HepG2 (cell line): ENCODE data around the gene ARHGAP45. TPM values are rescaled to one million over a fixed set of nuclear protein-coding genes. Genes with fewer than 3 reads are reported as not detected.

ENCODE experiments used
- ATAC-seq: fragments of 200-7000 bp; cut with Tn5 transposase; 3 replicates; pipeline ENCODE4 v1.9.1; 2020; ENCODE audit warnings: mild to moderate bottlenecking, moderate library complexity
- BruUV-seq: library from RNA; stranded (reverse); fragments of 400-500 nt; replicated peaks from 2 replicates; lab custom pipeline; 2021; lab: Mats Ljungman, UMichigan
- CTCF ChIA-PET: fragments of 300-600 bp; formaldehyde crosslinking; extraction: SDS; loops from one replicate; lab custom pipeline; 2021; ENCODE audit warnings: low total read pairs, inconsistent platforms, low intra/inter-chr PET ratio; lab: Yijun Ruan, JAX
- POLR2A ChIA-PET: fragments of 350-600 bp; sonication (Branson Sonifier 250); formaldehyde crosslinking; loops from one replicate; lab custom pipeline; 2020; ENCODE audit warnings: antibody characterized with exemption, inconsistent platforms; lab: Yijun Ruan, JAX
- DNase-seq: peaks from one replicate; pipeline ENCODE4 v3.0.0-alpha.2; 2015; ENCODE audit warnings: low spot score
- FAIRE-seq: peaks from 3 replicates; lab custom pipeline; 2011; peaks lifted over from hg19 to GRCh38; lab: Jason Lieb, UNC
- H2AFZ ChIP-seq: one replicate; pipeline ENCODE4 v1.6.1; 2011; ENCODE audit warnings: low read length, inconsistent platforms
- H3K27ac ChIP-seq: fragments of 300-600 bp; 3 replicates; pipeline ENCODE4 v1.8.0; 2011; ENCODE audit warnings: mixed run types, mild to moderate bottlenecking, mixed read lengths, low read length, inconsistent platforms; ENCODE audit not compliant: insufficient read depth; ENCODE audit errors: extremely low read length
- H3K27me3 ChIP-seq, 2 experiments: fragments of 200-600 bp in 1 of 2; 2 replicates in 1 of 2; 3 replicates in 1 of 2; pipeline versions ENCODE4 v1.6.0 to v1.8.0; 2011; ENCODE audit warnings: low read length in 2 of 2, mild to moderate bottlenecking in 2 of 2, moderate library complexity in 2 of 2, inconsistent platforms in 1 of 2; ENCODE audit not compliant: insufficient read depth in 2 of 2, control insufficient read depth in 1 of 2
- H3K36me3 ChIP-seq, 2 experiments: fragments of 200-600 bp in 1 of 2; replicated peaks in 1 of 2; 2 replicates in 1 of 2; 3 replicates in 1 of 2; pipeline versions ENCODE4 v1.5.1 to v1.8.0; 2011; ENCODE audit warnings: low read length in 2 of 2, inconsistent platforms in 1 of 2; ENCODE audit not compliant: insufficient read depth in 2 of 2, control insufficient read depth in 1 of 2
- H3K4me1 ChIP-seq: 2 replicates; pipeline ENCODE4 v1.5.1; 2012; ENCODE audit warnings: low read length, inconsistent platforms; ENCODE audit not compliant: insufficient read depth
- H3K4me2 ChIP-seq: 2 replicates; pipeline ENCODE4 v1.6.0; 2011; ENCODE audit warnings: low read depth, low read length, inconsistent platforms
- H3K4me3 ChIP-seq, 3 experiments: fragments of 200-600 bp in 1 of 3; sonication (generic), shearing (Covaris generic) in 1 of 3; replicated peaks in 1 of 3; 2 replicates each; pipeline ENCODE4 v1.5.1; 2011 to 2016; ENCODE audit warnings: low read length in 3 of 3, inconsistent platforms in 2 of 3, low read depth in 2 of 3, mild to moderate bottlenecking in 2 of 3, control low read depth in 1 of 3, mixed read lengths in 1 of 3; ENCODE audit not compliant: insufficient read depth in 1 of 3
- H3K79me2 ChIP-seq: one replicate; pipeline ENCODE4 v1.6.1; 2011; ENCODE audit warnings: low read length, inconsistent platforms; ENCODE audit not compliant: insufficient read depth
- H3K9ac ChIP-seq: 2 replicates; pipeline ENCODE4 v1.6.0; 2011; ENCODE audit warnings: mild to moderate bottlenecking, low read depth, low read length, inconsistent platforms; ENCODE audit not compliant: insufficient read depth
- H3K9me3 ChIP-seq: 2 replicates; pipeline ENCODE4 v1.5.1; 2012; ENCODE audit warnings: mild to moderate bottlenecking, low read length
- H4K20me1 ChIP-seq: 2 replicates; pipeline ENCODE4 v1.6.0; 2011; ENCODE audit warnings: inconsistent platforms, mild to moderate bottlenecking, low read length, moderate library complexity; ENCODE audit not compliant: insufficient read depth
- AGO1 ChIP-seq: fragments of 200-400 bp; formaldehyde crosslinking; IDR thresholded peaks from 2 replicates; pipeline ENCODE4 v1.6.1; 2017; ENCODE audit warnings: mild to moderate bottlenecking, low read depth, low read length, moderate library complexity; ENCODE audit not compliant: poor library complexity, severe bottlenecking
- KDM5A ChIP-seq: fragments of 200-600 bp; sonication (generic); IDR thresholded peaks from 2 replicates; pipeline ENCODE4 v1.7.0; 2018; ENCODE audit warnings: antibody characterized with exemption, mild to moderate bottlenecking, low read length, borderline replicate concordance
- MAFK ChIP-seq, 2 experiments: IDR thresholded peaks in 1 of 2; conservative IDR thresholded peaks in 1 of 2; 2 replicates each; pipeline ENCODE4 v1.6.1; 2011; ENCODE audit warnings: improper control_type of control experiment in 2 of 2, low read length in 2 of 2
- POLR2A ChIP-seq, 2 experiments: IDR thresholded peaks; 2 replicates each; pipeline ENCODE4 v1.6.1; 2011; ENCODE audit warnings: low read depth in 2 of 2, low read length in 2 of 2, mild to moderate bottlenecking in 1 of 2, moderate library complexity in 1 of 2; ENCODE audit not compliant: insufficient read depth in 1 of 2
- POLR2AphosphoS5 ChIP-seq: IDR thresholded peaks from 2 replicates; pipeline ENCODE4 v1.6.1; 2012; ENCODE audit warnings: low read depth, low read length
- ZBTB38 ChIP-seq: sonication (generic); formaldehyde crosslinking; IDR thresholded peaks from 2 replicates; pipeline ENCODE4 v1.5.1; 2020; ENCODE audit warnings: mild to moderate bottlenecking, missing genetic modification reagents
- ZNF136 ChIP-seq: sonication (generic); formaldehyde crosslinking; IDR thresholded peaks from 2 replicates; pipeline ENCODE4 v1.8.1; 2022; ENCODE audit warnings: low read depth, mild to moderate bottlenecking, moderate library complexity, missing genetic modification reagents
- ZNF781 ChIP-seq: sonication (generic); formaldehyde crosslinking; IDR thresholded peaks from 2 replicates; pipeline ENCODE4 v1.5.1; 2020; ENCODE audit warnings: borderline replicate concordance, mild to moderate bottlenecking, missing genetic modification reagents; ENCODE audit errors: not compliant biosample characterization
- WGBS: methylation state at CpG from one replicate; pipeline ENCODE4 v1.1.6; 2017; ENCODE audit warnings: low lambda C conversion rate; 5-methylcytosine and 5-hydroxymethylcytosine counted together
- in situ Hi-C: cut with HindIII; loops from 2 replicates; pipeline ENCODE4 v1.10.0; 2017; ENCODE audit warnings: low pct_unique_long_range_greater_than_20kb; ENCODE audit not compliant: extremely low pct_ligation_motif_present
- intact Hi-C: fragments of 100-400 bp; cut with micrococcal nuclease; formaldehyde crosslinking; loops from one replicate; pipeline ENCODE4 v1.10.0; 2022; ENCODE audit not compliant: unreplicated experiment
- polyA plus RNA-seq, 8 experiments: library from polyadenylated mRNA; depleted of rRNA in 3 of 8; stranded (reverse) in 7 of 8; unstranded in 1 of 8; fragments of >200 nt; fragmentation: Illumina TruSeq in 4 of 8; extraction: Trizol in 4 of 8; gene quantifications; 2 replicates each; pipeline versions ENCODE4 v1.2.1 to v1.2.3, GENCODE V29; 2011 to 2016; ENCODE audit warnings: low read depth in 4 of 8, missing spikeins in 1 of 8, mixed read lengths in 1 of 8; ENCODE audit not compliant: insufficient read depth in 1 of 8
- total RNA-seq, 5 experiments: library from RNA; depleted of rRNA; stranded (reverse); fragments of >200 nt; fragmentation: Illumina TruSeq; extraction: Trizol; gene quantifications; 2 replicates each; pipeline ENCODE4 v1.2.3, GENCODE V29; 2016; ENCODE audit warnings: low read depth in 1 of 5
- TF ChIP-seq, protein P1 (sequence below): sonication (generic); formaldehyde crosslinking; conservative IDR thresholded peaks from 2 replicates; pipeline ENCODE4 v1.4.0; 2020; ENCODE audit warnings: missing genetic modification reagents
- TF ChIP-seq, protein P2 (sequence below): sonication (generic); formaldehyde crosslinking; IDR thresholded peaks from 2 replicates; pipeline ENCODE4 v1.4.0; 2020; ENCODE audit warnings: low read depth, mild to moderate bottlenecking, missing genetic modification reagents
- TF ChIP-seq, protein P3 (sequence below): sonication (generic); formaldehyde crosslinking; IDR thresholded peaks from 2 replicates; pipeline ENCODE4 v1.5.1; 2020; ENCODE audit warnings: mild to moderate bottlenecking, missing genetic modification reagents, moderate library complexity

Gene ARHGAP45
- total and polyA plus RNA-seq, 2 of the 13 experiments (the other 11 are each of a cell fraction or from before 2014, with no cell fraction given) = 0.84 to 32.0 TPM

DNA sequence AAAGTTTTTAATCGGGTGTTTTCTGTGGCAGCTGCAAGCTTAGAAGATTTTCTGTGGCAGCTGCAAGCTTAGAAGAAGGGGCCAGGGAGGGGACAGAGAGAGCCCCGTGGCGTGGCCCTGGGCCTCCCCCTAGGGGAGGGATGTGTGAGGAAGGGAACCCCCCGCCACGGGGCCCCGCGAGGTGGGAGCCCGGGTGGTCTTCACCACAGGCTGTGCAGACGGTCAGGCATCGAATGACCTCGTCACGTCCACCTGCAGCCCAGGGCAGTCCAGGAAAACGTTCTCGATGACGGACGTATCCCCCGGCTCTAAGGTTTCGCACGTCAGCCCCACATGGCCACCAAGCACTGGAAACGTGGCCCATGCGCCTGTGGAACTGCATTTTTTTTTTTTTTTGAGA, 19.6 kb downstream of the ARHGAP45 start:
- Histone ChIP-seq H2AFZ (no peak overlapping the region), H3K4me2 (no peak overlapping the region), H3K4me3 (no peak overlapping the region), H3K27ac (no peak overlapping the region), H4K20me1 (no peaks in the 10 kb centered on the region), H3K79me2 (no peaks in the 10 kb centered on the region), H3K9me3 (no peaks in the 10 kb centered on the region), H3K9ac (no peak overlapping the region), H3K4me1 (no peaks in the 10 kb centered on the region), H3K27me3 (no peaks in the 10 kb centered on the region), H3K36me3 (peaks cover 15 to 29% of the 10 kb centered on the region in 2 experiments)
- no peak for DNase-seq
- no TSS peak for BruUV-seq
- FAIRE-seq = no peak
- in situ Hi-C loops = no loop called here
- ChIA-PET POLR2A (interaction anchor here (1.0 to 1.8 kb wide), 4 partner anchors 11 to 21 kb away, joined by 3 to 6 read pairs (median 3); partner anchors contain the start of gene ARHGAP45), CTCF (no interaction called here)
- WGBS = 94% methylated on average over 21 of the region's 21 CpGs
- ATAC-seq = no peak
- TF ChIP-seq, protein P1, sequence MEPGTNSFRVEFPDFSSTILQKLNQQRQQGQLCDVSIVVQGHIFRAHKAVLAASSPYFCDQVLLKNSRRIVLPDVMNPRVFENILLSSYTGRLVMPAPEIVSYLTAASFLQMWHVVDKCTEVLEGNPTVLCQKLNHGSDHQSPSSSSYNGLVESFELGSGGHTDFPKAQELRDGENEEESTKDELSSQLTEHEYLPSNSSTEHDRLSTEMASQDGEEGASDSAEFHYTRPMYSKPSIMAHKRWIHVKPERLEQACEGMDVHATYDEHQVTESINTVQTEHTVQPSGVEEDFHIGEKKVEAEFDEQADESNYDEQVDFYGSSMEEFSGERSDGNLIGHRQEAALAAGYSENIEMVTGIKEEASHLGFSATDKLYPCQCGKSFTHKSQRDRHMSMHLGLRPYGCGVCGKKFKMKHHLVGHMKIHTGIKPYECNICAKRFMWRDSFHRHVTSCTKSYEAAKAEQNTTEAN = no peak
- TF ChIP-seq ZBTB38 (CRISPR knock-in tag) = peak; percentile 62; the same call in 1 of the 2 replicates
- intact Hi-C loops = no loop called here

DNA sequence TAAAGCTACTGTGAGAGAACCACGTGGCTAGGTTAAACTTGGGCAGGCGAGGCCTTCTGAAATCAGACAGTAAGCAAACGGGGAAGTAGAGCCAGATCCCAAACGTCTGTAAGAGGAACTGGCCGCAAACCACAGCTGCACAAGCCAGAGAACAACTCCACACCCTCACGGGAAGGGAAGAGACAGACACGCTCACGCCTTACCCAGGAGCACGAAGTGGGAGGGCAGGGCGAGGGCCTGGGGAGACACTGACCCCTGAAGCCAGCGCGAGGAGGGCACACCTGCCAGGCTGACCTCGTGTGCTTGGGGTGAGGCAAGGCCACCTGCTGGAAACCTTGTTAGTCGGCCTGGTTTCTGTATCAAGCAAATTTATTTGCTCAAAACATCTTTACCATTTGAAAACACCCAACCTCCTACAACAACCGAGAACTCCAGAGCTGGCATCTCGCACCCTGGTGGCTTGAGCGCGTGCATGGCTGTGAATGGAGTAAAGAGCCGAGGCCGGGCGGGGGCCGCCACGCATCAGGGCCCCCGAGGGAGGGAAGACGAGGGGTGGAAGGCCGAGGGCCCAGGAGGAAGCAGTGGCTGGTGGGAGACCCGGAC, 20.9 kb downstream of the ARHGAP45 start:
- Histone ChIP-seq H3K4me1 (peaks cover 3% of the 10 kb centered on the region), H3K4me2 (no peak overlapping the region), H3K4me3 (no peak overlapping the region), H3K9me3 (no peaks in the 10 kb centered on the region), H3K79me2 (peaks cover 7% of the 10 kb centered on the region), H3K27ac (no peak overlapping the region), H3K9ac (no peak overlapping the region), H3K36me3 (peaks cover 17 to 35% of the 10 kb centered on the region in 2 experiments), H3K27me3 (no peaks in the 10 kb centered on the region), H2AFZ (no peak overlapping the region), H4K20me1 (0 out of 2 replicates have a peak, but pooled peaks cover 2% of the 10 kb centered on the region)
- DNase-seq (no peak), ATAC-seq (no peak), FAIRE-seq (no peak)
- intact Hi-C loops = no loop called here
- ChIA-PET POLR2A (no interaction called here), CTCF (no interaction called here)
- WGBS = 97% methylated on average over 18 of the region's 27 CpGs
- BruUV-seq = no TSS peak
- in situ Hi-C loops = no loop called here
- TF ChIP-seq, protein P2, sequence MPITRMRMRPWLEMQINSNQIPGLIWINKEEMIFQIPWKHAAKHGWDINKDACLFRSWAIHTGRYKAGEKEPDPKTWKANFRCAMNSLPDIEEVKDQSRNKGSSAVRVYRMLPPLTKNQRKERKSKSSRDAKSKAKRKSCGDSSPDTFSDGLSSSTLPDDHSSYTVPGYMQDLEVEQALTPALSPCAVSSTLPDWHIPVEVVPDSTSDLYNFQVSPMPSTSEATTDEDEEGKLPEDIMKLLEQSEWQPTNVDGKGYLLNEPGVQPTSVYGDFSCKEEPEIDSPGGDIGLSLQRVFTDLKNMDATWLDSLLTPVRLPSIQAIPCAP (CRISPR knock-in tag) = no peak
- TF ChIP-seq MAFK (conservative IDR thresholded peaks at IDR 0.05 in 1 of 2, IDR thresholded peaks at IDR 0.05 in 1 of 2; ENCODE audit: low read length in 2 of 2) (no peak), POLR2A (IDR thresholded peaks at IDR 0.05; ENCODE audit: insufficient read depth in 1 of 2, low read depth in 2 of 2, low read length in 2 of 2) (peak in 1 of 2 experiments; percentile 25; a peak in 2 of 4 replicates), POLR2AphosphoS5 (0 out of 2 replicates have a peak, but pooled peaks have one; percentile 23), ZNF136 (CRISPR knock-in tag) (no peak), KDM5A (no peak), AGO1 (peak; percentile 79), ZNF781 (CRISPR knock-in tag) (no peak)
- TF ChIP-seq, protein P3, sequence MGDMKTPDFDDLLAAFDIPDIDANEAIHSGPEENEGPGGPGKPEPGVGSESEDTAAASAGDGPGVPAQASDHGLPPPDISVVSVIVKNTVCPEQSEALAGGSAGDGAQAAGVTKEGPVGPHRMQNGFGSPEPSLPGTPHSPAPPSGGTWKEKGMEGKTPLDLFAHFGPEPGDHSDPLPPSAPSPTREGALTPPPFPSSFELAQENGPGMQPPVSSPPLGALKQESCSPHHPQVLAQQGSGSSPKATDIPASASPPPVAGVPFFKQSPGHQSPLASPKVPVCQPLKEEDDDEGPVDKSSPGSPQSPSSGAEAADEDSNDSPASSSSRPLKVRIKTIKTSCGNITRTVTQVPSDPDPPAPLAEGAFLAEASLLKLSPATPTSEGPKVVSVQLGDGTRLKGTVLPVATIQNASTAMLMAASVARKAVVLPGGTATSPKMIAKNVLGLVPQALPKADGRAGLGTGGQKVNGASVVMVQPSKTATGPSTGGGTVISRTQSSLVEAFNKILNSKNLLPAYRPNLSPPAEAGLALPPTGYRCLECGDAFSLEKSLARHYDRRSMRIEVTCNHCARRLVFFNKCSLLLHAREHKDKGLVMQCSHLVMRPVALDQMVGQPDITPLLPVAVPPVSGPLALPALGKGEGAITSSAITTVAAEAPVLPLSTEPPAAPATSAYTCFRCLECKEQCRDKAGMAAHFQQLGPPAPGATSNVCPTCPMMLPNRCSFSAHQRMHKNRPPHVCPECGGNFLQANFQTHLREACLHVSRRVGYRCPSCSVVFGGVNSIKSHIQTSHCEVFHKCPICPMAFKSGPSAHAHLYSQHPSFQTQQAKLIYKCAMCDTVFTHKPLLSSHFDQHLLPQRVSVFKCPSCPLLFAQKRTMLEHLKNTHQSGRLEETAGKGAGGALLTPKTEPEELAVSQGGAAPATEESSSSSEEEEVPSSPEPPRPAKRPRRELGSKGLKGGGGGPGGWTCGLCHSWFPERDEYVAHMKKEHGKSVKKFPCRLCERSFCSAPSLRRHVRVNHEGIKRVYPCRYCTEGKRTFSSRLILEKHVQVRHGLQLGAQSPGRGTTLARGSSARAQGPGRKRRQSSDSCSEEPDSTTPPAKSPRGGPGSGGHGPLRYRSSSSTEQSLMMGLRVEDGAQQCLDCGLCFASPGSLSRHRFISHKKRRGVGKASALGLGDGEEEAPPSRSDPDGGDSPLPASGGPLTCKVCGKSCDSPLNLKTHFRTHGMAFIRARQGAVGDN (CRISPR knock-in tag) = peak; percentile 44
